GM23338 (cell line): ENCODE data around the gene MAN2A2. TPM values are rescaled to one million over a fixed set of nuclear protein-coding genes. Genes with fewer than 3 reads are reported as not detected.

ENCODE experiments used
- ATAC-seq: fragments of 200-7000 bp; cut with Tn5 transposase; 3 replicates; pipeline ENCODE4 v1.9.1; 2020
- DNase-seq: peaks from one replicate; pipeline ENCODE4 v3.0.0-alpha.2; 2015; ENCODE audit warnings: low spot score
- H2AFZ ChIP-seq: fragments of 200-600 bp; sonication (generic); 2 replicates; pipeline ENCODE4 v1.8.0; 2016; ENCODE audit warnings: antibody characterized with exemption, mild to moderate bottlenecking, moderate library complexity
- H3F3A ChIP-seq: fragments of 200-600 bp; sonication (generic); replicated peaks from 2 replicates; pipeline ENCODE4 v1.8.0; 2017; ENCODE audit warnings: antibody characterized with exemption, mixed run types, low read depth
- H3K27ac ChIP-seq: fragments of 200-600 bp; sonication (generic); 2 replicates; pipeline ENCODE4 v1.6.1; 2016; ENCODE audit warnings: low read depth
- H3K27me3 ChIP-seq: fragments of 200-600 bp; sonication (generic); 2 replicates; pipeline ENCODE4 v1.8.0; 2016; ENCODE audit warnings: mild to moderate bottlenecking, mixed run types, moderate library complexity; ENCODE audit not compliant: insufficient read depth
- H3K36me3 ChIP-seq: fragments of 200-600 bp; sonication (generic); 2 replicates; pipeline ENCODE4 v1.8.0; 2016; ENCODE audit warnings: mild to moderate bottlenecking; ENCODE audit not compliant: insufficient read depth
- H3K4me1 ChIP-seq: fragments of 200-600 bp; sonication (generic); 2 replicates; pipeline ENCODE4 v1.8.0; 2016; ENCODE audit warnings: mild to moderate bottlenecking, moderate library complexity; ENCODE audit not compliant: insufficient read depth
- H3K4me2 ChIP-seq: fragments of 200-600 bp; sonication (generic); 2 replicates; pipeline ENCODE4 v1.7.1; 2017; ENCODE audit warnings: mixed run types
- H3K4me3 ChIP-seq: fragments of 200-600 bp; sonication (generic); 2 replicates; pipeline ENCODE4 v1.6.1; 2016; ENCODE audit warnings: mixed run types
- H3K79me2 ChIP-seq: fragments of 200-600 bp; sonication (generic); replicated peaks from 2 replicates; pipeline ENCODE4 v1.8.0; 2017; ENCODE audit warnings: mild to moderate bottlenecking; ENCODE audit not compliant: insufficient read depth
- H3K9me2 ChIP-seq: fragments of 200-600 bp; sonication (generic); 2 replicates; pipeline ENCODE4 v1.8.0; 2017; ENCODE audit not compliant: insufficient read depth
- H4K20me1 ChIP-seq: fragments of 200-600 bp; sonication (generic); replicated peaks from 2 replicates; pipeline ENCODE4 v1.8.0; 2017; ENCODE audit warnings: mild to moderate bottlenecking; ENCODE audit not compliant: insufficient read depth
- H3K27ac Mint-ChIP-seq: 2 replicates; pipeline ENCODE4 v1.8.0; 2020; ENCODE audit warnings: inconsistent platforms, mild to moderate bottlenecking, moderate library complexity, mixed read lengths
- H3K27me3 Mint-ChIP-seq: 3 replicates; pipeline ENCODE4 v1.8.0; 2022; ENCODE audit warnings: low read depth, mild to moderate bottlenecking, moderate library complexity, mixed read lengths, inconsistent platforms; ENCODE audit not compliant: insufficient read depth, poor library complexity
- H3K36me3 Mint-ChIP-seq: 3 replicates; pipeline ENCODE4 v1.8.0; 2021; ENCODE audit warnings: low read depth, mild to moderate bottlenecking, inconsistent platforms, moderate library complexity, mixed read lengths
- H3K4me1 Mint-ChIP-seq: 3 replicates; pipeline ENCODE4 v1.8.0; 2020; ENCODE audit warnings: mild to moderate bottlenecking, inconsistent platforms, mixed read lengths
- H3K4me3 Mint-ChIP-seq: 3 replicates; pipeline ENCODE4 v1.8.0; 2021; ENCODE audit warnings: moderate library complexity, mild to moderate bottlenecking, inconsistent platforms, mixed read lengths
- H3K9me3 Mint-ChIP-seq: 3 replicates; pipeline ENCODE4 v1.8.0; 2020; ENCODE audit warnings: moderate library complexity, mild to moderate bottlenecking, inconsistent platforms, mixed read lengths
- ETS1 ChIP-seq: IDR thresholded peaks from 2 replicates; pipeline ENCODE4 v1.6.1; 2016; ENCODE audit warnings: antibody characterized with exemption
- EZH2 ChIP-seq: fragments of 200-600 bp; sonication (generic); IDR thresholded peaks from one replicate; pipeline ENCODE4 v1.8.0; 2017; ENCODE audit warnings: antibody characterized with exemption, mild to moderate bottlenecking, low read depth; ENCODE audit not compliant: unreplicated experiment
- EZH2phosphoT487 ChIP-seq: fragments of 200-600 bp; sonication (generic); IDR thresholded peaks from one replicate; pipeline ENCODE4 v1.8.1; 2018; ENCODE audit warnings: antibody characterized with exemption; ENCODE audit not compliant: unreplicated experiment
- POLR2AphosphoS5 ChIP-seq: IDR thresholded peaks from 2 replicates; pipeline ENCODE4 v1.6.1; 2016; ENCODE audit warnings: antibody characterized with exemption, low read depth
- STAT1 ChIP-seq: IDR thresholded peaks from one replicate; pipeline ENCODE4 v1.6.1; 2016; ENCODE audit warnings: antibody characterized with exemption; ENCODE audit not compliant: unreplicated experiment
- ZNF114 ChIP-seq: fragments of 250-450 bp; sonication (Bioruptor Pico); IDR thresholded peaks from 2 replicates; pipeline ENCODE4 v1.5.0; 2020; ENCODE audit warnings: mild to moderate bottlenecking, moderate library complexity
- polyA plus RNA-seq: library from polyadenylated mRNA; unstranded; fragments of >200 nt; fragmentation: Nextera tagmentation; extraction: Ambion mirVana; gene quantifications from 2 replicates; pipeline ENCODE4 v1.2.1, GENCODE V29; 2016
- total RNA-seq: library from RNA; depleted of rRNA; stranded (reverse); fragments of >200 nt; shearing (Covaris generic); gene quantifications from 2 replicates; pipeline ENCODE4 v1.2.3, GENCODE V29; 2014
- TF ChIP-seq, protein P1 (sequence below): fragments of 250-450 bp; sonication (Bioruptor Pico); IDR thresholded peaks from 2 replicates; pipeline ENCODE4 v1.5.0; 2020; ENCODE audit warnings: mild to moderate bottlenecking, moderate library complexity

The MAN2A2 gene
- total and polyA plus RNA-seq, 2 experiments from 2014 or later: 8.2 to 17.1 TPM

DNA sequence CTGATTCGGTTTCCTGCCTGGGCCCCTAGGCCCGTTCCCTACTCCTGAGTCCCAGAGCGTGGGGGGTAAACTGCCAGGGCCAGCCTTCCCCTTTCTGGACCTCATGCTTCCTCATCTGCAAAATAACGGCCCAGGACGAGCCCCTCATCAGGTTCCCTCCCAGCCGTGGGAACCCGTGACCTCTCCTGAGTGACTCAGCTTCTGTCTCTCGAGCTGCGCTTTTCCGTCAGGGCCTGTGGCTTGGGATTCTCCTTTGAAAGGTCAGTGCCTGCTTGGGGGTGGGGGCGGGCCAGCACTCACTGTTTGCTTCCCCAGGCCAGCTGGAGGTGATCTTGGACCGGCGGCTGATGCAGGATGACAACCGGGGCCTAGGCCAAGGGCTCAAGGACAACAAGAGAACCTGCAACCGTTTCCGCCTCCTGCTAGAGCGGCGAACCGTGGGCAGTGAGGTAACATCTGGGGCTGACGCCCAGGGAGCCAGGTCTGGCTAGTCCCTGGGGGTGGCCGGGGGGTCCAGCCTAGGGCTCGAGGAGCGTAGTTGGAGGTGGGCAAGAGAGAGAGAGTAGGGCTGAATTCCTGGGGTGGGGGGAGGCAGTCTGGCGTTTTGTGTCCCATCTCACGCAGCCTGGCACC is 12.8 kb downstream of the MAN2A2 start:
- peak; percentile 25 for DNase-seq
- H3K27me3 Mint-ChIP-seq: peaks cover 8% of the 10 kb centered on the region
- no peak for TF ChIP-seq STAT1
- TF ChIP-seq POLR2AphosphoS5: no peak
- TF ChIP-seq, protein P1, sequence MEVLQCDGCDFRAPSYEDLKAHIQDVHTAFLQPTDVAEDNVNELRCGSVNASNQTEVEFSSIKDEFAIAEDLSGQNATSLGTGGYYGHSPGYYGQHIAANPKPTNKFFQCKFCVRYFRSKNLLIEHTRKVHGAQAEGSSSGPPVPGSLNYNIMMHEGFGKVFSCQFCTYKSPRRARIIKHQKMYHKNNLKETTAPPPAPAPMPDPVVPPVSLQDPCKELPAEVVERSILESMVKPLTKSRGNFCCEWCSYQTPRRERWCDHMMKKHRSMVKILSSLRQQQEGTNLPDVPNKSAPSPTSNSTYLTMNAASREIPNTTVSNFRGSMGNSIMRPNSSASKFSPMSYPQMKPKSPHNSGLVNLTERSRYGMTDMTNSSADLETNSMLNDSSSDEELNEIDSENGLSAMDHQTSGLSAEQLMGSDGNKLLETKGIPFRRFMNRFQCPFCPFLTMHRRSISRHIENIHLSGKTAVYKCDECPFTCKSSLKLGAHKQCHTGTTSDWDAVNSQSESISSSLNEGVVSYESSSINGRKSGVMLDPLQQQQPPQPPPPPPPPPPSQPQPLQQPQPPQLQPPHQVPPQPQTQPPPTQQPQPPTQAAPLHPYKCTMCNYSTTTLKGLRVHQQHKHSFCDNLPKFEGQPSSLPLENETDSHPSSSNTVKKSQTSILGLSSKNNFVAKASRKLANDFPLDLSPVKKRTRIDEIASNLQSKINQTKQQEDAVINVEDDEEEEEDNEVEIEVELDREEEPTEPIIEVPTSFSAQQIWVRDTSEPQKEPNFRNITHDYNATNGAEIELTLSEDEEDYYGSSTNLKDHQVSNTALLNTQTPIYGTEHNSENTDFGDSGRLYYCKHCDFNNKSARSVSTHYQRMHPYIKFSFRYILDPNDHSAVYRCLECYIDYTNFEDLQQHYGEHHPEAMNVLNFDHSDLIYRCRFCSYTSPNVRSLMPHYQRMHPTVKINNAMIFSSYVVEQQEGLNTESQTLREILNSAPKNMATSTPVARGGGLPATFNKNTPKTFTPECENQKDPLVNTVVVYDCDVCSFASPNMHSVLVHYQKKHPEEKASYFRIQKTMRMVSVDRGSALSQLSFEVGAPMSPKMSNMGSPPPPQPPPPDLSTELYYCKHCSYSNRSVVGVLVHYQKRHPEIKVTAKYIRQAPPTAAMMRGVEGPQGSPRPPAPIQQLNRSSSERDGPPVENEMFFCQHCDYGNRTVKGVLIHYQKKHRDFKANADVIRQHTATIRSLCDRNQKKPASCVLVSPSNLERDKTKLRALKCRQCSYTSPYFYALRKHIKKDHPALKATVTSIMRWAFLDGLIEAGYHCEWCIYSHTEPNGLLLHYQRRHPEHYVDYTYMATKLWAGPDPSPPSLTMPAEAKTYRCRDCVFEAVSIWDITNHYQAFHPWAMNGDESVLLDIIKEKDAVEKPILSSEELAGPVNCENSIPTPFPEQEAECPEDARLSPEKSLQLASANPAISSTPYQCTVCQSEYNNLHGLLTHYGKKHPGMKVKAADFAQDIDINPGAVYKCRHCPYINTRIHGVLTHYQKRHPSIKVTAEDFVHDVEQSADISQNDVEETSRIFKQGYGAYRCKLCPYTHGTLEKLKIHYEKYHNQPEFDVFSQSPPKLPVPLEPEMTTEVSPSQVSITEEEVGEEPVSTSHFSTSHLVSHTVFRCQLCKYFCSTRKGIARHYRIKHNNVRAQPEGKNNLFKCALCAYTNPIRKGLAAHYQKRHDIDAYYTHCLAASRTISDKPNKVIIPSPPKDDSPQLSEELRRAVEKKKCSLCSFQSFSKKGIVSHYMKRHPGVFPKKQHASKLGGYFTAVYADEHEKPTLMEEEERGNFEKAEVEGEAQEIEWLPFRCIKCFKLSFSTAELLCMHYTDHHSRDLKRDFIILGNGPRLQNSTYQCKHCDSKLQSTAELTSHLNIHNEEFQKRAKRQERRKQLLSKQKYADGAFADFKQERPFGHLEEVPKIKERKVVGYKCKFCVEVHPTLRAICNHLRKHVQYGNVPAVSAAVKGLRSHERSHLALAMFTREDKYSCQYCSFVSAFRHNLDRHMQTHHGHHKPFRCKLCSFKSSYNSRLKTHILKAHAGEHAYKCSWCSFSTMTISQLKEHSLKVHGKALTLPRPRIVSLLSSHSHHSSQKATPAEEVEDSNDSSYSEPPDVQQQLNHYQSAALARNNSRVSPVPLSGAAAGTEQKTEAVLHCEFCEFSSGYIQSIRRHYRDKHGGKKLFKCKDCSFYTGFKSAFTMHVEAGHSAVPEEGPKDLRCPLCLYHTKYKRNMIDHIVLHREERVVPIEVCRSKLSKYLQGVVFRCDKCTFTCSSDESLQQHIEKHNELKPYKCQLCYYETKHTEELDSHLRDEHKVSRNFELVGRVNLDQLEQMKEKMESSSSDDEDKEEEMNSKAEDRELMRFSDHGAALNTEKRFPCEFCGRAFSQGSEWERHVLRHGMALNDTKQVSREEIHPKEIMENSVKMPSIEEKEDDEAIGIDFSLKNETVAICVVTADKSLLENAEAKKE (CRISPR knock-in tag): no peak
- no peak for TF ChIP-seq ZNF114
- TF ChIP-seq EZH2phosphoT487: no peak
- no peak for TF ChIP-seq EZH2
- no peak for TF ChIP-seq ETS1
- H3K4me1 Mint-ChIP-seq: peaks cover 6% of the 10 kb centered on the region
- peak overlapping the region; percentile 87 for H3K27ac Mint-ChIP-seq
- Histone ChIP-seq H4K20me1 (no peaks in the 10 kb centered on the region), H3K4me2 (no peak overlapping the region), H3K27ac (peak overlapping the region; percentile 66; the same call in 1 of the 2 replicates), H3F3A (no peaks in the 10 kb centered on the region), H3K27me3 (no peaks in the 10 kb centered on the region), H3K36me3 (no peaks in the 10 kb centered on the region), H3K9me2 (no peaks in the 10 kb centered on the region), H3K79me2 (no peaks in the 10 kb centered on the region), H3K4me3 (no peak overlapping the region), H3K4me1 (no peaks in the 10 kb centered on the region), H2AFZ (no peak overlapping the region)
- H3K9me3 Mint-ChIP-seq: no peaks in the 10 kb centered on the region
- peaks cover 12% of the 10 kb centered on the region for H3K36me3 Mint-ChIP-seq
- peak; percentile 52 for ATAC-seq
- no peak overlapping the region for H3K4me3 Mint-ChIP-seq
